Neural cell (in vitro differentiated cells): ENCODE data around the gene RIPOR2. TPM values are rescaled to one million over a fixed set of nuclear protein-coding genes. Genes with fewer than 3 reads are reported as not detected.

Experiments
- H2AFZ ChIP-seq: fragments of 200-600, 300-800 bp; sonication (generic), shearing (Covaris generic); 2 replicates; pipeline ENCODE4 v1.6.0; 2014; ENCODE audit warnings: low read depth, mild to moderate bottlenecking, antibody characterized with exemption, low read length, moderate library complexity
- H3F3A ChIP-seq: fragments of 200-600 bp; shearing (Covaris generic); 2 replicates; pipeline ENCODE4 v1.6.1; 2016; ENCODE audit warnings: mild to moderate bottlenecking, moderate library complexity, mixed read lengths, antibody characterized with exemption, low read length; ENCODE audit not compliant: insufficient read depth, poor library complexity, severe bottlenecking
- H3K27ac ChIP-seq: fragments of 200-600, 300-800 bp; sonication (generic), shearing (Covaris generic); 2 replicates; pipeline ENCODE4 v1.5.1; 2014; ENCODE audit warnings: mild to moderate bottlenecking, low read length, moderate library complexity
- H3K27me3 ChIP-seq: fragments of 300-800, 200-600 bp; sonication (generic), shearing (Covaris generic); 2 replicates; pipeline ENCODE4 v1.6.0; 2014; ENCODE audit warnings: mild to moderate bottlenecking, low read depth, low read length, moderate library complexity; ENCODE audit not compliant: insufficient read depth
- H3K36me3 ChIP-seq: fragments of 300-800, 200-600 bp; sonication (generic), shearing (Covaris generic); 2 replicates; pipeline ENCODE4 v1.5.1; 2014; ENCODE audit warnings: mild to moderate bottlenecking, antibody characterized with exemption, low read length, moderate library complexity; ENCODE audit not compliant: insufficient read depth
- H3K4me2 ChIP-seq: fragments of 300-800, 200-600 bp; sonication (generic), shearing (Covaris generic); 2 replicates; pipeline ENCODE4 v1.6.0; 2014; ENCODE audit warnings: mild to moderate bottlenecking, low read length
- H3K4me3 ChIP-seq: fragments of 300-800, 200-600 bp; sonication (generic), shearing (Covaris generic); 2 replicates; pipeline ENCODE4 v1.5.1; 2014; ENCODE audit warnings: mild to moderate bottlenecking, low read length, moderate library complexity
- H3K79me2 ChIP-seq: fragments of 200-600 bp; shearing (Covaris generic); replicated peaks from 2 replicates; pipeline ENCODE4 v1.6.0; 2014; ENCODE audit warnings: mild to moderate bottlenecking, low read length, moderate library complexity; ENCODE audit not compliant: insufficient read depth
- H3K9ac ChIP-seq: fragments of 300-800, 200-600 bp; sonication (generic), shearing (Covaris generic); 2 replicates; pipeline ENCODE4 v1.6.1; 2016; ENCODE audit warnings: mild to moderate bottlenecking, low read length, mixed read lengths
- H3K9me2 ChIP-seq: fragments of 200-600 bp; shearing (Covaris generic); 2 replicates; pipeline ENCODE4 v1.6.1; 2016; ENCODE audit warnings: mild to moderate bottlenecking, low read length, mixed read lengths; ENCODE audit not compliant: insufficient read depth
- H3K9me3 ChIP-seq: fragments of 200-600, 300-800 bp; sonication (generic), shearing (Covaris generic); 2 replicates; pipeline ENCODE4 v1.6.1; 2016; ENCODE audit warnings: mild to moderate bottlenecking, mixed run types, low read length, moderate library complexity, mixed read lengths
- H4K20me1 ChIP-seq: fragments of 200-600 bp; shearing (Covaris generic); 2 replicates; pipeline ENCODE4 v1.6.1; 2016; ENCODE audit warnings: mild to moderate bottlenecking, mixed run types; ENCODE audit not compliant: insufficient read depth
- CTCF ChIP-seq: fragments of 450-650 bp; IDR thresholded peaks from 2 replicates; pipeline ENCODE4 v1.5.1; 2014; ENCODE audit warnings: antibody characterized with exemption, mild to moderate bottlenecking, moderate library complexity; ENCODE audit not compliant: poor library complexity, severe bottlenecking
- EP300 ChIP-seq: fragments of 450-650 bp; conservative IDR thresholded peaks from 2 replicates; pipeline ENCODE4 v1.6.1; 2014; ENCODE audit warnings: antibody characterized with exemption, mild to moderate bottlenecking, moderate library complexity; ENCODE audit not compliant: poor library complexity, severe bottlenecking
- EZH2 ChIP-seq: fragments of 200-600, 300-800 bp; shearing (Covaris generic), sonication (generic); IDR thresholded peaks from 2 replicates; pipeline ENCODE4 v1.6.1; 2014; ENCODE audit warnings: antibody characterized with exemption, low read length, borderline replicate concordance, mild to moderate bottlenecking; ENCODE audit not compliant: insufficient read depth, poor library complexity, severe bottlenecking
- MXI1 ChIP-seq: fragments of 450-650 bp; conservative IDR thresholded peaks from 2 replicates; pipeline ENCODE4 v1.6.1; 2014; ENCODE audit warnings: antibody characterized with exemption, mild to moderate bottlenecking; ENCODE audit not compliant: poor library complexity, severe bottlenecking
- POLR2AphosphoS5 ChIP-seq: IDR thresholded peaks from 2 replicates; pipeline ENCODE4 v1.6.1; 2012
- RAD21 ChIP-seq: fragments of 450-650 bp; conservative IDR thresholded peaks from 2 replicates; pipeline ENCODE4 v1.6.1; 2014; ENCODE audit warnings: antibody characterized with exemption, mild to moderate bottlenecking, moderate library complexity
- REST ChIP-seq: IDR thresholded peaks from 2 replicates; pipeline ENCODE4 v1.6.1; 2012; ENCODE audit warnings: borderline replicate concordance
- SMC3 ChIP-seq: fragments of 450-650 bp; conservative IDR thresholded peaks from 2 replicates; pipeline ENCODE4 v1.6.1; 2014; ENCODE audit warnings: antibody characterized with exemption, mild to moderate bottlenecking, moderate library complexity; ENCODE audit not compliant: poor library complexity
- TAF1 ChIP-seq: IDR thresholded peaks from 2 replicates; pipeline ENCODE4 v1.6.1; 2012; ENCODE audit warnings: low read depth
- polyA plus RNA-seq: library from polyadenylated mRNA; depleted of rRNA; stranded (reverse); fragments of >200 nt; gene quantifications from 2 replicates; pipeline ENCODE4 v1.2.3, GENCODE V29; 2014

Gene RIPOR2
- polyA plus RNA-seq, 1 donor from 2014 or later, result 83.8 TPM

- Histone ChIP-seq H4K20me1 (no peaks in the 10 kb centered on the region), H3K27ac (no peak overlapping the region), H3K4me3 (no peak overlapping the region), H3K9me3 (no peaks in the 10 kb centered on the region), H3K79me2 (no peaks in the 10 kb centered on the region), H3K4me2 (no peak overlapping the region), H3K36me3 (no peaks in the 10 kb centered on the region), H3K9me2 (no peaks in the 10 kb centered on the region), H3F3A (no peaks in the 10 kb centered on the region), H3K9ac (no peak overlapping the region), H3K27me3 (no peaks in the 10 kb centered on the region), H2AFZ (no peak overlapping the region)
- TF ChIP-seq POLR2AphosphoS5, result no peak
- TF ChIP-seq TAF1, result no peak
- no peak for TF ChIP-seq EZH2
- TF ChIP-seq CTCF, result no peak
- TF ChIP-seq RAD21, result no peak
Observed at GRCh38 chr6:24760210-24760609, 175.6 kb downstream of the RIPOR2 start.

- Histone ChIP-seq H3K4me2 (no peak overlapping the region), H3F3A (no peaks in the 10 kb centered on the region), H4K20me1 (no peaks in the 10 kb centered on the region), H3K9me3 (no peaks in the 10 kb centered on the region), H3K4me3 (no peak overlapping the region), H3K27ac (no peak overlapping the region), H3K27me3 (no peaks in the 10 kb centered on the region), H3K79me2 (no peaks in the 10 kb centered on the region), H2AFZ (no peak overlapping the region), H3K36me3 (no peaks in the 10 kb centered on the region), H3K9ac (no peak overlapping the region), H3K9me2 (no peaks in the 10 kb centered on the region)
- TF ChIP-seq EP300, result no peak
Observed at GRCh38 chr6:24759718-24760117, 176.0 kb downstream of the RIPOR2 start.

GRCh38 chr6:24757611-24758010 is 178.1 kb downstream of the RIPOR2 start:
- no peaks in the 10 kb centered on the region for H3K9me3 ChIP-seq
- H3K36me3 ChIP-seq, result no peaks in the 10 kb centered on the region
- H3K27ac ChIP-seq, result no peak overlapping the region
- no peaks in the 10 kb centered on the region for H3K9me2 ChIP-seq
- H3K4me2 ChIP-seq, result no peak overlapping the region
- no peaks in the 10 kb centered on the region for H3F3A ChIP-seq
- H3K27me3 ChIP-seq, result no peaks in the 10 kb centered on the region
- no peaks in the 10 kb centered on the region for H4K20me1 ChIP-seq
- H2AFZ ChIP-seq, result no peak overlapping the region
- H3K9ac ChIP-seq, result no peak overlapping the region
- TF ChIP-seq SMC3 (no peak), CTCF (no peak), MXI1 (no peak), REST (no peak)
- no peaks in the 10 kb centered on the region for H3K79me2 ChIP-seq
- no peak overlapping the region for H3K4me3 ChIP-seq
